ENCODE measurements around the gene MT1HL1. TPM values are rescaled to one million over a fixed set of nuclear protein-coding genes. Genes with fewer than 3 reads are reported as not detected.

Gene MT1HL1
- total and polyA plus RNA-seq, 3 donors from 2014 or later = not detected

DNA sequence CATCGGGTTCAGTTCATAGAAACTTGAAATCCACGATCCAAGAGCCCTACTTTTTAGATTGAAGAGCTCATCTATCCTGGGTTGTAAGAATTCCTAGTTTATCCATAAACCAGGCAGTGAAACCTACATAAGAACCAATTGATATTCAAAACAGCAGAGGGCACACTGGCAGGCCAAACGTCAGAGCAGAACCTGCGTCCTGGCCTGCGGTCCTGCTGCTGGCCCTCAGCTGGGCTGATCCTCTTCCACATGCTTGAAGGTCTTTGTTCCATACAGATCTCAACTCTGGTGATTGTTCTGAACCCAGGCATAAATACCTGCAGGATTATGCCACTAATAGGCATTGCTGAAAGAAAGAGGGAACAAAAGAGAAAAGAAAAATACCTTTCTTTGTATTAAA, 47.0 kb downstream of the MT1HL1 start:
- Histone ChIP-seq H3K27me3 (no peaks in the 10 kb centered on the region), H3K4me3 (no peak overlapping the region), H3K4me1 (no peaks in the 10 kb centered on the region), H3K27ac (no peak overlapping the region), H3K9me3 (no peaks in the 10 kb centered on the region), H3K36me3 (ENCODE audit: low read depth, missing control alignments) (no peaks in the 10 kb centered on the region)
- TF ChIP-seq, protein P1, sequence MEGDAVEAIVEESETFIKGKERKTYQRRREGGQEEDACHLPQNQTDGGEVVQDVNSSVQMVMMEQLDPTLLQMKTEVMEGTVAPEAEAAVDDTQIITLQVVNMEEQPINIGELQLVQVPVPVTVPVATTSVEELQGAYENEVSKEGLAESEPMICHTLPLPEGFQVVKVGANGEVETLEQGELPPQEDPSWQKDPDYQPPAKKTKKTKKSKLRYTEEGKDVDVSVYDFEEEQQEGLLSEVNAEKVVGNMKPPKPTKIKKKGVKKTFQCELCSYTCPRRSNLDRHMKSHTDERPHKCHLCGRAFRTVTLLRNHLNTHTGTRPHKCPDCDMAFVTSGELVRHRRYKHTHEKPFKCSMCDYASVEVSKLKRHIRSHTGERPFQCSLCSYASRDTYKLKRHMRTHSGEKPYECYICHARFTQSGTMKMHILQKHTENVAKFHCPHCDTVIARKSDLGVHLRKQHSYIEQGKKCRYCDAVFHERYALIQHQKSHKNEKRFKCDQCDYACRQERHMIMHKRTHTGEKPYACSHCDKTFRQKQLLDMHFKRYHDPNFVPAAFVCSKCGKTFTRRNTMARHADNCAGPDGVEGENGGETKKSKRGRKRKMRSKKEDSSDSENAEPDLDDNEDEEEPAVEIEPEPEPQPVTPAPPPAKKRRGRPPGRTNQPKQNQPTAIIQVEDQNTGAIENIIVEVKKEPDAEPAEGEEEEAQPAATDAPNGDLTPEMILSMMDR (IDR thresholded peaks at IDR 0.05) = no peak
- no peak for TF ChIP-seq POLR2A (IDR thresholded peaks at IDR 0.05)
- 70 to 77% methylated on average over 5 of the region's 5 CpGs for WGBS, 2 donors
- DNase-seq = no peak
- intact Hi-C loops (cut with DNase I; ENCODE audit: low total_unique reads) = no loop called here

Other genes starting within 250 kb of the MT1HL1 start
- gene MTR, start 209.1 kb downstream of the MT1HL1 start, total RNA-seq = 10 to 100 TPM; 54.0 to 65.4 TPM
- 23.4 TPM for gene MTR, start 209.1 kb downstream of the MT1HL1 start, polyA plus RNA-seq (ENCODE audit: insufficient read depth, low read depth, low replicate concordance)
- gene RYR2, start 37.7 kb upstream of the MT1HL1 start, total RNA-seq = 1 to 10 TPM; 9.1 to 9.5 TPM
- gene RYR2, start 37.7 kb upstream of the MT1HL1 start, polyA plus RNA-seq (ENCODE audit: insufficient read depth, low read depth, low replicate concordance) = 5.4 TPM

All from testis (tissue), 3 donors.